ENCODE data around the gene APOBEC3F.
"Not testable (repeated sequence)": the region's sequence is repeated elsewhere in the genome, so short reads cannot be mapped to it uniquely, and the experiment has no call there.

The APOBEC3F gene

DNA sequence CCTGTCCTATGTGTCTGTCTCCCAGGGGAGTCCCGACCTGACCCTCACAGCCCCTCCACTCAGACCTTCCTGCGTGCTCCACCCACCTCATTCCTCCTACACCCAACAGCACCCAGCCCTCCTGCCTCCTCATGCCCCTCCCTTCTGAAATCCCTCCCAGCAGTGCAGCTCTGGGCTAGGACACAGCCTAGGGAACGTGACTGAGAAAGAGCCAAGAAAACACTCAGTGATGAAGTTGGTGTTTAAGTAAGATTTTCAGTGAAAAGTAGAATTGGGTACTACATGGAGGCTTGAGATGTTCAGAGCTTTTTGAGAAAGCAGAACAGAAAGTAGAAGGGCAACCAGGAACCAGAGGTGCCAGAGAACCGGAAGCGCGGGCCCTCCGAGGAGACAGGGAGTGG, 31.9 kb downstream of the APOBEC3F start:
- not testable (repeated sequence) for H3K27ac ChIP-seq (ENCODE audit: insufficient read depth, low read length, poor library complexity, severe bottlenecking); H3K9me3 ChIP-seq (ENCODE audit: control insufficient read depth, low read length); DNase-seq; H3K36me3 ChIP-seq (ENCODE audit: control insufficient read depth, insufficient read depth, low read length); H3K4me3 ChIP-seq (ENCODE audit: insufficient read depth, low read depth, low read length, poor library complexity, severe bottlenecking); H3K4me1 ChIP-seq (ENCODE audit: control insufficient read depth, insufficient read depth, low read length, poor library complexity, severe bottlenecking); H3K27me3 ChIP-seq (replicated peaks; ENCODE audit: control insufficient read depth, insufficient read depth, low read length, poor library complexity, severe bottlenecking)

DNA sequence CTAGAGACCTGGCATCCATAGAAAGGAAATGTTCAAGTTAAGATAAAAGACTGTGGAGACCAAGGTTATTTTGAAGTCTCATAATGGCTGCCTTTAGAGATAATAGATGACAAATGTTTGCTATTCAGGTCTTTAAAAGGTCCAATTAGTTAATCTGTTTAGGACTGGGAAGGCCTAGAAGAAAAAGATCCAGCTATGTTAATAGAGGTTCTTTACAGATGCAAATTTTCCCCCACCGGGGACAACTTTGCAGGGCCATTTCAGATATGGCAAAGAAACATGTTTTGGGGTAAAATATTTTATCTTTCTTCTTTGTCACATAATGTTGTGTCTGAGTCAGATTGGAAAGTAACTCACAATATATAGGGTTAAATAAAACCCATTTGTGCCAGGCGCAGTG, 33.3 kb downstream of the APOBEC3F start:
- Histone ChIP-seq H3K27me3 (replicated peaks; ENCODE audit: control insufficient read depth, insufficient read depth, low read length, poor library complexity, severe bottlenecking) (no peaks in the 10 kb centered on the region), H3K4me1 (ENCODE audit: control insufficient read depth, insufficient read depth, low read length, poor library complexity, severe bottlenecking) (peaks cover 10% of the 10 kb centered on the region)

DNA sequence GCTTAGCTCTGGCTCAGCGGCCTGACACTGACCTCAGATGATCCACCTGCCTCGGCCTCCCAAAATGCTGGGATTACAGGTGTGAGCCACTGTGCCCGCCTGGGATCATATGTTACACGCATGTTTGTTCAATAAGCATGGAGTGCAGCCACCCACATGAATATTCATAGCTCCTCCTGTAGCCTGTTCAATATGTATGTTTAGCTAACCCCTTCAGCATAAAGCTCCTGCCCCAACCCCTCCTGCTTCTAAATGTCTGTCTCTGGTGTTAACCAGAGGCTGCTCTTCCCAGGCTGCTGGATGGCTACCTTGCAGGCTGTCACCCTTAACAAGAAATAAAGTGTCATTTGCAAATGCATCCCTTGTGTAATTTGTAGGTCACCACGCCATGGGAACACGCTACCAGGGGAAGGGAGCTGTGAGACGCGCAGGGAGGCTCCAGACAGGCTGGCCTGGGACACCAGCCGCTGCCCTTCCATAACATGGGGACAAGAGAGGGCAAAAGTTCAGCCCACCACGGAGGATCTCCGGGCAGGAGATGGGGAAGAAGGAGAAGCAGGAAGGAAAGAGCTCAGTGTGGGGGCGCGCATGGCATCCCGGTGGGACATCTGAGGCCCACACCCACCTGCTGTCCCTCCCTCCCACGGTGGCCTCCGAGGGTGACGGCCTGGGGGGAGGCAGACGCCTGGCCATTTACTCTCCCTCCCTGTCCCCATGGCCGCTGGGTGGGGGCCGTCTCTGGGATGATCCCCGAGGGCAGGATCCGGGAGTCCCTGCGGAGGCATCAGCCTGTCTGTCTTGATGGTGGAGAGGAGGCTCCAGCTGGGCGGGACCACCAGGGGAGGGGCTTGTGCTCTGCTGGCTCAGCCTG, 35.7 kb downstream of the APOBEC3F start:
- Histone ChIP-seq H3K4me1 (ENCODE audit: control insufficient read depth, insufficient read depth, low read length, poor library complexity, severe bottlenecking) (peaks cover 20% of the 10 kb centered on the region), H3K36me3 (ENCODE audit: control insufficient read depth, insufficient read depth, low read length) (peaks cover 11% of the 10 kb centered on the region), H3K27ac (ENCODE audit: insufficient read depth, low read length, poor library complexity, severe bottlenecking) (peak overlapping the region; percentile 25)
- H3K4me3 ChIP-seq (ENCODE audit: insufficient read depth, low read depth, low read length, poor library complexity, severe bottlenecking); DNase-seq; H3K9me3 ChIP-seq (ENCODE audit: control insufficient read depth, low read length); H3K27me3 ChIP-seq (replicated peaks; ENCODE audit: control insufficient read depth, insufficient read depth, low read length, poor library complexity, severe bottlenecking): not testable (repeated sequence)

More for the DNA sequence above, 33.3 kb downstream of the APOBEC3F start:
- no peak overlapping the region for H3K4me3 ChIP-seq (ENCODE audit: insufficient read depth, low read depth, low read length, poor library complexity, severe bottlenecking)
- H3K27ac ChIP-seq (ENCODE audit: insufficient read depth, low read length, poor library complexity, severe bottlenecking): no peak overlapping the region
- no peaks in the 10 kb centered on the region for H3K36me3 ChIP-seq (ENCODE audit: control insufficient read depth, insufficient read depth, low read length)
- DNase-seq: no peak
- H3K9me3 ChIP-seq (ENCODE audit: control insufficient read depth, low read length): no peaks in the 10 kb centered on the region

DNA sequence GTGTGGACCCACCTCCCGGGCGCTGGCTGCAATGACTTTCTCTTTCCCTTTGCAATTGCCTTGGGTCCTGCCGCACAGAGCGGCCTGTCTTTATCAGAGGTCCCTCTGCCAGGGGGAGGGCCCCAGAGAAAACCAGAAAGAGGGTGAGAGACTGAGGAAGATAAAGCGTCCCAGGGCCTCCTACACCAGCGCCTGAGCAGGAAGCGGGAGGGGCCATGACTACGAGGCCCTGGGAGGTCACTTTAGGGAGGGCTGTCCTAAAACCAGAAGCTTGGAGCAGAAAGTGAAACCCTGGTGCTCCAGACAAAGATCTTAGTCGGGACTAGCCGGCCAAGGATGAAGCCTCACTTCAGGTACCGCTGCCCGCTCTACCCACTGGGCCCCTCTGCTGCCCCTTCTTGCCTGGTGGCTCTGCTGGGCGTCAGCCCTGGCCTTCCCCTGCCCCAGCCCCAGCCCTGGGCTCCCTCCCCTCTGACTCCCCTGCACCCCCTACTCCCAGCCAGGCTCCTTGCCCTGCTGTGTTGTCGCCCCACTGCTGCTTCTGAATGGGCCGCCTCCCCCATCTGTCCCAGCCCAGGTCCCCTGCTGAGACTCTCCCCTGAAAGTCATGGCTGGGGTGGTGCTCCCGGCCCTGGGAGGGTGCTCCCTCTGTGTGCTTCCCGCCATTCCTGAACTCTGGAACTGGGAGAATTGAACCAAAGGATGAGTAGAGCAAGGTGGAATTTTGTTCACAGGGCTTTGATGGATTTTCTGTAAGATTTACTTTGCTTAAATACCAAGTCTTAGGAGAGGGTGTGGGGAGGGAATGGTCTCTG, 36.6 kb downstream of the APOBEC3F start, which contains the start of gene APOBEC3G:
Gene APOBEC3G, plus strand, starts transcription at position 250 of the 815 bp plus-strand sequence. Its CDS starts 87 bp downstream, at position 337.
- peak; percentile 48 to 51 (median 50) for DNase-seq
- H3K27ac ChIP-seq (ENCODE audit: insufficient read depth, low read length, poor library complexity, severe bottlenecking): peak within 1 kb of the TSS; percentile 77
- H3K27me3 ChIP-seq (replicated peaks; ENCODE audit: control insufficient read depth, insufficient read depth, low read length, poor library complexity, severe bottlenecking); H3K9me3 ChIP-seq (ENCODE audit: control insufficient read depth, low read length): not testable (repeated sequence)
- H3K36me3 ChIP-seq (ENCODE audit: control insufficient read depth, insufficient read depth, low read length): peaks cover 20% of the 10 kb centered on the region
- peak within 1 kb of the TSS; percentile 57 for H3K4me3 ChIP-seq (ENCODE audit: insufficient read depth, low read depth, low read length, poor library complexity, severe bottlenecking)
- peaks cover 20% of the 10 kb centered on the region for H3K4me1 ChIP-seq (ENCODE audit: control insufficient read depth, insufficient read depth, low read length, poor library complexity, severe bottlenecking)

DNA sequence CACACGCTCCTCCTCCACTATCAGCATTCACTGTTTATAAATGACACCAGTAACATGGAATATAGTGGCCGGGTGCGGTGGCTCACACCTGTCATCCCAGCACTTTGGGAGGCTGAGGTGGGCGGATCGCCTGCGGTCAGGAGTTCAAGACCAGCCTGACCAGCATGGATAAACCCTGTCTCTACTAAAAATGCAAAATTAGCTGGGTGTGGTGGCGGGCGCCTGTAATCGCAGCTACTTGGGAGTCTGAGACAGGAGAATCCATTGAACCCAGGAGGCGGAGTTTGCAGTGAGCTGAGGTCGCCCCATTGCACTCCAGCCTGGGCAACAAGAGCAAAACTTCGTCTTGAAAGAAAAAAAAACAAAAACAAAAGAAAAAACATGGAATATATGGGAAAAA, 37.2 kb downstream of the APOBEC3F start:
- H3K27ac ChIP-seq (ENCODE audit: insufficient read depth, low read length, poor library complexity, severe bottlenecking): peak overlapping the region; percentile 77
- not testable (repeated sequence) for H3K27me3 ChIP-seq (replicated peaks; ENCODE audit: control insufficient read depth, insufficient read depth, low read length, poor library complexity, severe bottlenecking); H3K9me3 ChIP-seq (ENCODE audit: control insufficient read depth, low read length); DNase-seq
- peaks cover 23% of the 10 kb centered on the region for H3K4me1 ChIP-seq (ENCODE audit: control insufficient read depth, insufficient read depth, low read length, poor library complexity, severe bottlenecking)
- H3K36me3 ChIP-seq (ENCODE audit: control insufficient read depth, insufficient read depth, low read length): peaks cover 21% of the 10 kb centered on the region
- H3K4me3 ChIP-seq (ENCODE audit: insufficient read depth, low read depth, low read length, poor library complexity, severe bottlenecking): peak overlapping the region; percentile 57

DNA sequence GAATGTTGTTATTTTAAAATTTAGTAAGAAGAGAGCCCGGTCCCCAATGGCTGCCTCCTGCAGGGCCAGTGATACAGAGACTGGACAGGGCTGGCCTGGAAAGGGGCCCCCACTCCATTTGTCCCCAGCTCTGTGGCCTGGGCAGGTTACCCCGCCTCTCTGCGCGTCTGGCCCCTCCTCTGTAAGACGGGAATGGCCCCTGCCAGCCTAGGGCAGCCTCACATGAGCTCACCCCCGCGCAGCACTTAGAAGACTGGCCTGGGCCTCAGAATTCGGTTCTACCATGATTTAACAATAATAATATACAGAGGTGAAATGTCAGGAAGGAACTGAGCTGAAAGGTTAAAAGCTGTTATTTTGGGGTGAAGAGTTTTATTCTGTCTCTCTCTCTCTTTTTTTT, 37.7 kb downstream of the APOBEC3F start:
- Histone ChIP-seq H3K27me3 (replicated peaks; ENCODE audit: control insufficient read depth, insufficient read depth, low read length, poor library complexity, severe bottlenecking) (no peaks in the 10 kb centered on the region), H3K27ac (ENCODE audit: insufficient read depth, low read length, poor library complexity, severe bottlenecking) (no peak overlapping the region), H3K4me3 (ENCODE audit: insufficient read depth, low read depth, low read length, poor library complexity, severe bottlenecking) (peak overlapping the region; percentile 57), H3K4me1 (ENCODE audit: control insufficient read depth, insufficient read depth, low read length, poor library complexity, severe bottlenecking) (peaks cover 27% of the 10 kb centered on the region), H3K9me3 (ENCODE audit: control insufficient read depth, low read length) (no peaks in the 10 kb centered on the region), H3K36me3 (ENCODE audit: control insufficient read depth, insufficient read depth, low read length) (peaks cover 23% of the 10 kb centered on the region)
- DNase-seq: no peak

DNA sequence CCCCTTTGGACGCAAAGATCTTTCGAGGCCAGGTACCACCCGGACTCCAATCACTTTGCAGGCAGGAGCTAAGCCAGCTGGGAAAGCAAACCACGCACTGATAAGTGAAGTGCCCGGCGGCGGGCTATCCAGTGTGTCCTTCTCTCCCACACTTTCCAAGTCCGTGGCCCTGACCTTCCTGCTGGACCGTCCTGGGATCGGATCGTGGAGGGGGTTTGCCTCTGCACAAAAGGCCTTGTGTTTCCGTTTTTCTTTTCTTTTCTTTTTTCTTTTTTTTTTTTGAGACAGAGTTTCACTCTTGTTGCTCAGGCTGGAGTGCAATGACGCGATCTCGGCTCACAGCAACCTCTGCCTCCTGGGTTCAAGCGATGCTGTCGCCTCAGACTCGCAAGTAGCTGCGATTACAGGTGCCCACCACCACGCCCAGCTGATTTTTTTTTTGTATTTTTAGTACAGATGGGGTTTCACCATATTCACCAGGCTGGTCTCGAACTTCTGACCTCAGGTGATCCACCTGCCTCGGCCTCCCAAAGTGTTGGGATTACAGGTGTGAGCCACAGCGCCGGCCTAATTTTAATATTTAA, 38.5 kb downstream of the APOBEC3F start:
- not testable (repeated sequence) for H3K9me3 ChIP-seq (ENCODE audit: control insufficient read depth, low read length); H3K27me3 ChIP-seq (replicated peaks; ENCODE audit: control insufficient read depth, insufficient read depth, low read length, poor library complexity, severe bottlenecking); H3K27ac ChIP-seq (ENCODE audit: insufficient read depth, low read length, poor library complexity, severe bottlenecking); DNase-seq; H3K4me3 ChIP-seq (ENCODE audit: insufficient read depth, low read depth, low read length, poor library complexity, severe bottlenecking)
- H3K36me3 ChIP-seq (ENCODE audit: control insufficient read depth, insufficient read depth, low read length): peaks cover 28% of the 10 kb centered on the region
- peaks cover 28% of the 10 kb centered on the region for H3K4me1 ChIP-seq (ENCODE audit: control insufficient read depth, insufficient read depth, low read length, poor library complexity, severe bottlenecking)

DNA sequence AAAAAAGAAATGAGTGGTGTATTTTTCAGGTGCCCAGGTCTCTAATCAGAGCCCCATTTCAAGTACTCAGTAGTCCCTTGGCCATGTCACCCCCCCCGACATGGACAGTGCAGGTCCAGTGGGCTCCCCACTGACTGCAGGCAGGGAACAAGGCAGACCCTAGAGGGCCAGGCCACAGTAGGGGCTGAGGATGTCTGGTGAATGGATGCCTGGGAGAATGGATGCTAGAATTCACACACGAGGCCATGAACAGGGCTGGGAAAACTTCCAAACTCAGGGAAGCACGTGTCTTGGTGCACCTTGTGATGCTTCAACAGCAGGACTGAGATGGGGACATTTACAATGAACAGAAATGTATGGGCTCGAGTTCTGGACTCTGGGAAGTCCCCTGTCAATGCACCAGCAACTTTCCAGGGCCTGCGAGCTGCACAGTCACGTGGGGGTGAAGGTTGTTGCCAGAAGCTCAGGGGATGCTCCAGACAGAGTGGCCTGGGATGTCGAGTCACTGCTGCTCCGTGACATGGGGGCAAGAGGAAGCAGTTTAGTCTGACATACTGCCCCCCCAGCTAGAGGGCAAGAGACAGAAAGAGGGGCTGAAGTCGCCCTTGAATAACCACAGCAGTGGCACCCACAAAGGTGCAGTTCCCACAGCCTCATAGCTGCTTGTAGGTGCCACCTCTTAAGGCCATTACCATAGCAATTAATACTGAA, 39.5 kb downstream of the APOBEC3F start:
- no peak overlapping the region for H3K27ac ChIP-seq (ENCODE audit: insufficient read depth, low read length, poor library complexity, severe bottlenecking)
- H3K4me3 ChIP-seq (ENCODE audit: insufficient read depth, low read depth, low read length, poor library complexity, severe bottlenecking): no peak overlapping the region
- peaks cover 28% of the 10 kb centered on the region for H3K4me1 ChIP-seq (ENCODE audit: control insufficient read depth, insufficient read depth, low read length, poor library complexity, severe bottlenecking)
- no peaks in the 10 kb centered on the region for H3K27me3 ChIP-seq (replicated peaks; ENCODE audit: control insufficient read depth, insufficient read depth, low read length, poor library complexity, severe bottlenecking)
- no peaks in the 10 kb centered on the region for H3K9me3 ChIP-seq (ENCODE audit: control insufficient read depth, low read length)
- peaks cover 28% of the 10 kb centered on the region for H3K36me3 ChIP-seq (ENCODE audit: control insufficient read depth, insufficient read depth, low read length)
- DNase-seq: peak in 2 of 3 donors; percentile 42 to 51

DNA sequence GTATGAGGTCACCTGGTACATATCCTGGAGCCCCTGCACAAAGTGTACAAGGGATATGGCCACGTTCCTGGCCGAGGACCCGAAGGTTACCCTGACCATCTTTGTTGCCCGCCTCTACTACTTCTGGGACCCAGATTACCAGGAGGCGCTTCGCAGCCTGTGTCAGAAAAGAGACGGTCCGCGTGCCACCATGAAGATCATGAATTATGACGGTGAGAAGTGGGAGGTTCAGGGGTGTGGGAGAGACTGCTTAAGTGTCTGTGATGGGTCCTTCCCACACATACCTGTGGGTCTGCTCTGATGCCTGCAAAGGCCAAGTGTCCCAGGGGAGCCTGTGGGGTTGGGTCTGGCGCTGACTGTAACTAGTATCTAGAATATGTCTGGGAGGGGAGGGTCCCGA, 40.4 kb downstream of the APOBEC3F start:
- Histone ChIP-seq H3K4me3 (ENCODE audit: insufficient read depth, low read depth, low read length, poor library complexity, severe bottlenecking) (no peak overlapping the region), H3K36me3 (ENCODE audit: control insufficient read depth, insufficient read depth, low read length) (peaks cover 28% of the 10 kb centered on the region), H3K27me3 (replicated peaks; ENCODE audit: control insufficient read depth, insufficient read depth, low read length, poor library complexity, severe bottlenecking) (no peaks in the 10 kb centered on the region), H3K27ac (ENCODE audit: insufficient read depth, low read length, poor library complexity, severe bottlenecking) (no peak overlapping the region), H3K9me3 (ENCODE audit: control insufficient read depth, low read length) (no peaks in the 10 kb centered on the region), H3K4me1 (ENCODE audit: control insufficient read depth, insufficient read depth, low read length, poor library complexity, severe bottlenecking) (peaks cover 28% of the 10 kb centered on the region)
- no peak for DNase-seq

Data from effector memory CD4-positive, alpha-beta T cell (primary cell).